GM12874 (cell line): ENCODE data around the gene ERH.

ENCODE experiments used
- TF ChIP-seq, protein P1 (sequence below): IDR thresholded peaks from 2 replicates; pipeline ENCODE4 v1.5.1; 2011; ENCODE audit warnings: low read depth, mild to moderate bottlenecking, control low read depth, low read length, moderate library complexity; ENCODE audit not compliant: insufficient read depth

Gene ERH

DNA sequence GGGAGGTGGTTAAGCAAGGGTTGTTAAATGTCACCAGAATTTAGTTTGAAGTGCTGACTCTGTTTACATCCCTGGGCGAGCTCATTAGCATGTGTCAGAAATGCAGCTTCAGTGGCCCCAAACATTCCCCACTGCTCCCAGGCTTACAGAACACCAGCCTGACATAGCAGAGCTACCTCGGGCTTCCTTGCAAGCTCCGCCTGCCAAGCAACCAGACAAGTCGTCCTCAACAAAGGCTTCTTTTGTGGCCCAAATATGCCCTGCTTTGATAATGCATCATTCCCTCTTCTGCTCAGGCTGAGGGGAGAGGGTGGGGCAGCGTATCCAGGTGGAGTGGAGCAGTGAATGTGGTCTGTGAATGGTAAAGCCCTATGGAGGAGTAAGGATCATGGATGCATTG is 28.0 kb downstream of the ERH start:
- TF ChIP-seq, protein P1, sequence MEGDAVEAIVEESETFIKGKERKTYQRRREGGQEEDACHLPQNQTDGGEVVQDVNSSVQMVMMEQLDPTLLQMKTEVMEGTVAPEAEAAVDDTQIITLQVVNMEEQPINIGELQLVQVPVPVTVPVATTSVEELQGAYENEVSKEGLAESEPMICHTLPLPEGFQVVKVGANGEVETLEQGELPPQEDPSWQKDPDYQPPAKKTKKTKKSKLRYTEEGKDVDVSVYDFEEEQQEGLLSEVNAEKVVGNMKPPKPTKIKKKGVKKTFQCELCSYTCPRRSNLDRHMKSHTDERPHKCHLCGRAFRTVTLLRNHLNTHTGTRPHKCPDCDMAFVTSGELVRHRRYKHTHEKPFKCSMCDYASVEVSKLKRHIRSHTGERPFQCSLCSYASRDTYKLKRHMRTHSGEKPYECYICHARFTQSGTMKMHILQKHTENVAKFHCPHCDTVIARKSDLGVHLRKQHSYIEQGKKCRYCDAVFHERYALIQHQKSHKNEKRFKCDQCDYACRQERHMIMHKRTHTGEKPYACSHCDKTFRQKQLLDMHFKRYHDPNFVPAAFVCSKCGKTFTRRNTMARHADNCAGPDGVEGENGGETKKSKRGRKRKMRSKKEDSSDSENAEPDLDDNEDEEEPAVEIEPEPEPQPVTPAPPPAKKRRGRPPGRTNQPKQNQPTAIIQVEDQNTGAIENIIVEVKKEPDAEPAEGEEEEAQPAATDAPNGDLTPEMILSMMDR = no peak

DNA sequence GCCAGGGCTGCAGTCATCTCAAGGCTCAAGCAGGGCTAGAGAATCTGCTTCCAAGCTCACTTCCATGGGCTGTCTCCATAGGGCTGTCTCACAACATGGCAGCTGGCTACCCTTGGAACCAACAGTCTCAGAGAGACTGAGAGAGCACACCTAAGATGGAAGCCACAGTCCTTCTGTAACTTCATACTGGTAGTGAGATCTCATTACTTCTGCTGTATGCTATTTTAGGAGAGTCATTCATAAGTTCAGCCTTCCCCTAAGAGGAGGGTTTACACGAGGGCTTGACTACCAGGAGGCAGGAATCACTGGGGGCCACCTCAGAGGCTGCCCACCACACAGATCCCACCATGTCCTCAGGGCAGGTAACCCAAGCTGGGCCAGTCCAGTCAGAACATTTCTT is 29.7 kb downstream of the ERH start:
- TF ChIP-seq, protein P1 = no peak

DNA sequence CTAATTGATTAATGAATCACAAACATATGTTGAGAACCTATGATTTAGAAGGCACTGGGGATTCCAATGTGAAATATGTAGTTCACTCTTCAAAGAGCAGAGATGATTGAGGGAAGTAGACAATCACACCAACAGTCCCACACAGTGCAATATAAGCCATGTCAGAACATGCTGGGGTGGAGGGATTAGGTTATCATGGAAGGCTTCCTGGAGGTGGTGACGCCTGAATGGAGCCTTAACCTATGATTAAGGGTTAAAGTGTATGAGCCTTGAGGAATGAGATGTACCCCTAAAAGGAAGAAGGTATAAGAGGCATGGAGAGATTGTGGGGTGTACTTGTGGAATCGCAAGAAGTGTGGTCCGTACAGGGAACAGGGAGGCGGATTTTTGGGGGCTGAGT is 31.3 kb downstream of the ERH start:
- TF ChIP-seq, protein P1 = no peak

DNA sequence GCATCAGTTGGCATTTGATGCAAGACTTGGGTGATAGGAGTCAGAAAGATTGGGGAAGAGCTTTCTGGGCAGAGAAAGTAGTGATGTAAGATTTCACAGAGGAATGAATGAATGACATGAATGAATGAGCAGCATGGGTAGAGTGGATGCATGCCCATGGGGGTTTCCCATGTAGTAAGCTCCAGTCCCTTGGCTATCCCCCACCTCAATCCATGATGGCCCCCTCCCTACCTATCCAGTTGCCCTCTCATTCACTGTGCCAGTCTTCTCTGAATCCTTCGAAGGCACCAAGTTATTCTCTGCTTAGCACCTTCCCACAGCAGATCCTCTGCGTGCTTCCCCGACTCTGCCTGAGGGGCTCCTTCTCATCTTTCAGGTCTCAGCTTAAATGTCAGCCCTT is 32.0 kb downstream of the ERH start:
- TF ChIP-seq, protein P1 = no peak

DNA sequence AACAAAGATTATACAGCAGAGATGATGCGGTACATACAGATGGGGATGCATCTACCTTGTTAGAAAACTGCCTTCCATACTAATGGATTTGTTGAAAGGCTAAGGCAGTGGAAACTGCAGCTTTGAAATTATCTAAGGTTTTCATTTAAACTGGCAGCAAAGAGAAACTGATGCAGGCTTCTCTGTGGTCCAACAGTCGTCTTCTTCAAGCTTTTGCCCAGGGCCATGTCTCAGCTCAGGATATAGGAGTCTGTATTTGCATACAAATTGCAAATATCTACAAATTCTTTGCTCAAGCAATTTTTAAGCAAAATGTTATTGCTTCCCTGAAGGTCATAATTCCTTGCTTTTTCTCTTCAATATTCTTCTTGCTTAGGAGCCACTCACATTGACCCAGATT is 33.7 kb downstream of the ERH start:
- TF ChIP-seq, protein P1 = no peak

DNA sequence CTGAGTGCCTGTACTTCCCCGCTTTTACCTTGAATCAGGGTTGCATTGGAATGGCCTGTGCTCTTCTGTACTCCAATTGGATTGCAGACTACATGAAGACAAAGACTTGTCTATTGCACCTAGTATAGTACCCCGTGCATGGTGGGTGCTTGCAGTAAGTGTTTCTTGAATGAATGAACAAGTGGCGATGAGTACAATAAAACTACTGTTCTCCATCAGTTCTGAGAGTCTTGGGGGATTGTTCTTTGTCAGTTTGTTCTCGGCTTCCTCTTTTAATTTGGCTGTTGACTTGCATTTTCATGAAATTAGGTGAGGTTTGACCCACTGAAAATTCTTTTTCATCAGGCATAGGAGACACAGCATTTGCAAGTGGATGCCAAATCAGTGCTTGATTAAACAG is 34.1 kb downstream of the ERH start:
- TF ChIP-seq, protein P1 = no peak

- TF ChIP-seq, protein P1 = 0 out of 2 replicates have a peak, but pooled peaks have one; percentile 23
Measured at GRCh38 chr14:69363055-69363454, 35.0 kb downstream of the ERH start.

- TF ChIP-seq, protein P1 = no peak
Measured at GRCh38 chr14:69360438-69361108, 37.5 kb downstream of the ERH start.
